Measurements from ENCODE around the gene PLEKHA8. TPM values are rescaled to one million over a fixed set of nuclear protein-coding genes. Genes with fewer than 3 reads are reported as not detected.

PLEKHA8 gene
- total RNA-seq, 1 experiment from 2014 or later: 38.1 TPM

DNA sequence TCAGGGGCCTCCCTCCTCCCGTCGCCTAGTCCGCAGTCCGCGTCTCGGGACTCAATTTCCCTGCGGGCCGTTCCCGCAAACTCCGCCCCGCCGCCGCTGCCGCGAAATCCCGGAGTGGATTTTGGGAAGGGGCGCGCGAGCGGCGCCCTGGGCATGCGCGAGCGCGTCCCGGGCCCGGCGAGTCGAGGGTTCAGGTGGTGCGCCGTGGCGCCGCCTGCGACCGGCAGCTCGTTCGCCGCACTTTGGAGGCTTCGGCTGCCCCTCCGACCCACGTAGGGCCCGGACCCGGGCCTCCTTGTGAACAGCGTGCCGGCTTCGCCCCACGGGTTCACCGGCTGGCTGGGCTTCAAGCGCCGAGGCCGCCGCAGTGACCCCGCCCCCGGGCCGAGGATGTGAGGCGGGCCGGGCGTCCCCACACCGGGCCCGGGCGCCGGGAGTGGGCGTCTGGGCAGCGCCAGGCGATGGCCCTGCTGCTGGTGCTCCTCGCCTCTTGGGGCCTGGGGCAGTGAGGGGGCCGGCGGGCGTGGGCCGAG is at the start of gene PLEKHA8 (continued):
- TF ChIP-seq ZNF532 (CRISPR knock-in tag; IDR thresholded peaks at IDR 0.05; ENCODE audit: borderline replicate concordance): no peak
- no peak for TF ChIP-seq PRRX2 (CRISPR knock-in tag; IDR thresholded peaks at IDR 0.05)
- no peak for TF ChIP-seq ATF1 (CRISPR knock-in tag; IDR thresholded peaks at IDR 0.05)
- no peak for TF ChIP-seq HMGA2 (CRISPR knock-in tag; IDR thresholded peaks at IDR 0.05)
- TF ChIP-seq MLX (CRISPR knock-in tag; IDR thresholded peaks at IDR 0.05): no peak
- TF ChIP-seq CBFB (CRISPR knock-in tag; IDR thresholded peaks at IDR 0.05; ENCODE audit: low read depth): 0 out of 2 replicates have a peak, but pooled peaks have one; percentile 38
- 0 out of 2 replicates have a peak, but pooled peaks have one; percentile 34 for TF ChIP-seq ELF4 (CRISPR knock-in tag; IDR thresholded peaks at IDR 0.05; ENCODE audit: low read depth)
- no peak for TF ChIP-seq OVOL2 (CRISPR knock-in tag; IDR thresholded peaks at IDR 0.05; ENCODE audit: borderline replicate concordance)
- TF ChIP-seq, protein P1, sequence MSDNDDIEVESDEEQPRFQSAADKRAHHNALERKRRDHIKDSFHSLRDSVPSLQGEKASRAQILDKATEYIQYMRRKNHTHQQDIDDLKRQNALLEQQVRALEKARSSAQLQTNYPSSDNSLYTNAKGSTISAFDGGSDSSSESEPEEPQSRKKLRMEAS (CRISPR knock-in tag; IDR thresholded peaks at IDR 0.05): no peak
- TF ChIP-seq ESRRA (CRISPR knock-in tag; IDR thresholded peaks at IDR 0.05; ENCODE audit: borderline replicate concordance): peak; percentile 38; the same call in 1 of the 2 replicates
- TF ChIP-seq ZNF425 (CRISPR knock-in tag; conservative IDR thresholded peaks at IDR 0.05): no peak
- TF ChIP-seq RELA (CRISPR knock-in tag; IDR thresholded peaks at IDR 0.05; ENCODE audit: borderline replicate concordance): 0 out of 2 replicates have a peak, but pooled peaks have one; percentile 75
- peak; percentile 87; the same call in 1 of the 2 replicates for TF ChIP-seq KAT7 (CRISPR knock-in tag; IDR thresholded peaks at IDR 0.05; ENCODE audit: borderline replicate concordance)
- no peak for TF ChIP-seq PREB (CRISPR knock-in tag; IDR thresholded peaks at IDR 0.05; ENCODE audit: borderline replicate concordance)
- no peak for TF ChIP-seq USF1 (CRISPR knock-in tag; IDR thresholded peaks at IDR 0.05)
- no peak for TF ChIP-seq ZNF219 (CRISPR knock-in tag; IDR thresholded peaks at IDR 0.05; ENCODE audit: borderline replicate concordance)
- no peak for TF ChIP-seq ZNF671 (CRISPR knock-in tag; IDR thresholded peaks at IDR 0.05)
- 0 out of 2 replicates have a peak, but pooled peaks have one; percentile 21 for TF ChIP-seq TP53 (CRISPR knock-in tag; IDR thresholded peaks at IDR 0.05)
- TF ChIP-seq AFF4 (CRISPR knock-in tag; IDR thresholded peaks at IDR 0.05; ENCODE audit: borderline replicate concordance): no peak
- no peak for TF ChIP-seq TEAD4 (CRISPR knock-in tag; IDR thresholded peaks at IDR 0.05)
- TF ChIP-seq JAZF1 (CRISPR knock-in tag; IDR thresholded peaks at IDR 0.05): no peak
- TF ChIP-seq ATF2 (CRISPR knock-in tag; IDR thresholded peaks at IDR 0.05; ENCODE audit: borderline replicate concordance, low read depth): no peak
- no peak for TF ChIP-seq ETV6 (CRISPR knock-in tag; IDR thresholded peaks at IDR 0.05)
- no peak for TF ChIP-seq NFE2L1 (CRISPR knock-in tag; IDR thresholded peaks at IDR 0.05)
